Measurements from ENCODE around the gene KAT2A. TPM values are rescaled to one million over a fixed set of nuclear protein-coding genes. Genes with fewer than 3 reads are reported as not detected.

Gene KAT2A
- total and polyA plus RNA-seq, 9 of the 15 experiments (the other 6 are each of a cell fraction or from before 2014, with no cell fraction given) = 1.5 to 80.4 (median 31.9) TPM

DNA sequence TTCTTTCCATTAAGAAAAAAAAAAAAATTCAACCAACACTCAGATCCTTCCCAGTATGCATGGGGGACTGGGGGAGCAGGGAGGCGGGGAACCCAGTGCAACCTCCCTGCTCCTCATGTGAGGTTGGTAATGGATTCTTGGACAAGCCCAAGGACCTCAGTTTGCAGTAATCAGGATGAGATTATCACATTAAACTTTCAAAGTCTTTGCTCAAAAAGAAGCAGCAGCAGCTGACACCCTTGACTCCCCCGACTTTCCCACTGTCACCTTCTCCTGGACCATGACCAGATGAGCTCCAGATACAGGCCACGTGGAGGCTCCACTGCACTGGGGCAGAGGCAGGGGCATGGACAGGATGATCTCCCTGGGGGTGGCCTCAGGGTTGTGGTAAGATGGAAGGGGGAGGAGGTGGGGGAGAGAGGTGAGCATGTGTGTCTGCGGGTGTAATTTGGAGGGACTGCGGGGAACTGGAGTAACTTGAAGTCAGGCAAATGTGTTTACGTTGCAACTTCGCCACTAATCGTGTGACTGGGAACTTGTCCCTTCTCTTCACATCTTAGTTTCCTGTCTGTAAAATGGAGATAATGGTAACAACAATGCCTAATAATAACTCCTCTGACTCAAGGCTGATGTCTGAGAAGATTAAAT, 42.6 kb downstream of the KAT2A start (continued):
- TF ChIP-seq, protein P1, sequence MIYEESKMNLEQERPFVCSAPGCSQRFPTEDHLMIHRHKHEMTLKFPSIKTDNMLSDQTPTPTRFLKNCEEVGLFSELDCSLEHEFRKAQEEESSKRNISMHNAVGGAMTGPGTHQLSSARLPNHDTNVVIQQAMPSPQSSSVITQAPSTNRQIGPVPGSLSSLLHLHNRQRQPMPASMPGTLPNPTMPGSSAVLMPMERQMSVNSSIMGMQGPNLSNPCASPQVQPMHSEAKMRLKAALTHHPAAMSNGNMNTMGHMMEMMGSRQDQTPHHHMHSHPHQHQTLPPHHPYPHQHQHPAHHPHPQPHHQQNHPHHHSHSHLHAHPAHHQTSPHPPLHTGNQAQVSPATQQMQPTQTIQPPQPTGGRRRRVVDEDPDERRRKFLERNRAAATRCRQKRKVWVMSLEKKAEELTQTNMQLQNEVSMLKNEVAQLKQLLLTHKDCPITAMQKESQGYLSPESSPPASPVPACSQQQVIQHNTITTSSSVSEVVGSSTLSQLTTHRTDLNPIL (CRISPR knock-in tag; IDR thresholded peaks at IDR 0.05) = no peak
- TF ChIP-seq HEY1 (CRISPR knock-in tag; IDR thresholded peaks at IDR 0.05; ENCODE audit: borderline replicate concordance) (no peak), HNRNPK (IDR thresholded peaks at IDR 0.05; ENCODE audit: low read depth, low read length, poor library complexity, severe bottlenecking) (no peak), ZNF347 (CRISPR knock-in tag; IDR thresholded peaks at IDR 0.05; ENCODE audit: low read depth) (no peak), NR2C1 (IDR thresholded peaks at IDR 0.05) (0 out of 2 replicates have a peak, but pooled peaks have one; percentile 41), NR2C1 (tag; IDR thresholded peaks at IDR 0.05) (0 out of 2 replicates have a peak, but pooled peaks have one; percentile 49), ZNF175 (CRISPR knock-in tag; IDR thresholded peaks at IDR 0.05; ENCODE audit: low read depth) (no peak), KDM2B (CRISPR knock-in tag; IDR thresholded peaks at IDR 0.05) (no peak), SNRNP70 (optimal IDR thresholded peaks at IDR 0.05; ENCODE audit: low read depth, low read length) (no peak), MCM3 (IDR thresholded peaks at IDR 0.05) (no peak), NFXL1 (CRISPR knock-in tag; IDR thresholded peaks at IDR 0.05) (no peak), XRCC5 (IDR thresholded peaks at IDR 0.05; ENCODE audit: low read depth, low read length) (no peak)
- TF ChIP-seq, protein P2, sequence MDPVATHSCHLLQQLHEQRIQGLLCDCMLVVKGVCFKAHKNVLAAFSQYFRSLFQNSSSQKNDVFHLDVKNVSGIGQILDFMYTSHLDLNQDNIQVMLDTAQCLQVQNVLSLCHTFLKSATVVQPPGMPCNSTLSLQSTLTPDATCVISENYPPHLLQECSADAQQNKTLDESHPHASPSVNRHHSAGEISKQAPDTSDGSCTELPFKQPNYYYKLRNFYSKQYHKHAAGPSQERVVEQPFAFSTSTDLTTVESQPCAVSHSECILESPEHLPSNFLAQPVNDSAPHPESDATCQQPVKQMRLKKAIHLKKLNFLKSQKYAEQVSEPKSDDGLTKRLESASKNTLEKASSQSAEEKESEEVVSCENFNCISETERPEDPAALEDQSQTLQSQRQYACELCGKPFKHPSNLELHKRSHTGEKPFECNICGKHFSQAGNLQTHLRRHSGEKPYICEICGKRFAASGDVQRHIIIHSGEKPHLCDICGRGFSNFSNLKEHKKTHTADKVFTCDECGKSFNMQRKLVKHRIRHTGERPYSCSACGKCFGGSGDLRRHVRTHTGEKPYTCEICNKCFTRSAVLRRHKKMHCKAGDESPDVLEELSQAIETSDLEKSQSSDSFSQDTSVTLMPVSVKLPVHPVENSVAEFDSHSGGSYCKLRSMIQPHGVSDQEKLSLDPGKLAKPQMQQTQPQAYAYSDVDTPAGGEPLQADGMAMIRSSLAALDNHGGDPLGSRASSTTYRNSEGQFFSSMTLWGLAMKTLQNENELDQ (CRISPR knock-in tag; IDR thresholded peaks at IDR 0.05; ENCODE audit: borderline replicate concordance) = no peak
- TF ChIP-seq, protein P3, sequence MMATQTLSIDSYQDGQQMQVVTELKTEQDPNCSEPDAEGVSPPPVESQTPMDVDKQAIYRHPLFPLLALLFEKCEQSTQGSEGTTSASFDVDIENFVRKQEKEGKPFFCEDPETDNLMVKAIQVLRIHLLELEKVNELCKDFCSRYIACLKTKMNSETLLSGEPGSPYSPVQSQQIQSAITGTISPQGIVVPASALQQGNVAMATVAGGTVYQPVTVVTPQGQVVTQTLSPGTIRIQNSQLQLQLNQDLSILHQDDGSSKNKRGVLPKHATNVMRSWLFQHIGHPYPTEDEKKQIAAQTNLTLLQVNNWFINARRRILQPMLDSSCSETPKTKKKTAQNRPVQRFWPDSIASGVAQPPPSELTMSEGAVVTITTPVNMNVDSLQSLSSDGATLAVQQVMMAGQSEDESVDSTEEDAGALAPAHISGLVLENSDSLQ (IDR thresholded peaks at IDR 0.05) = no peak
- TF ChIP-seq, protein P4, sequence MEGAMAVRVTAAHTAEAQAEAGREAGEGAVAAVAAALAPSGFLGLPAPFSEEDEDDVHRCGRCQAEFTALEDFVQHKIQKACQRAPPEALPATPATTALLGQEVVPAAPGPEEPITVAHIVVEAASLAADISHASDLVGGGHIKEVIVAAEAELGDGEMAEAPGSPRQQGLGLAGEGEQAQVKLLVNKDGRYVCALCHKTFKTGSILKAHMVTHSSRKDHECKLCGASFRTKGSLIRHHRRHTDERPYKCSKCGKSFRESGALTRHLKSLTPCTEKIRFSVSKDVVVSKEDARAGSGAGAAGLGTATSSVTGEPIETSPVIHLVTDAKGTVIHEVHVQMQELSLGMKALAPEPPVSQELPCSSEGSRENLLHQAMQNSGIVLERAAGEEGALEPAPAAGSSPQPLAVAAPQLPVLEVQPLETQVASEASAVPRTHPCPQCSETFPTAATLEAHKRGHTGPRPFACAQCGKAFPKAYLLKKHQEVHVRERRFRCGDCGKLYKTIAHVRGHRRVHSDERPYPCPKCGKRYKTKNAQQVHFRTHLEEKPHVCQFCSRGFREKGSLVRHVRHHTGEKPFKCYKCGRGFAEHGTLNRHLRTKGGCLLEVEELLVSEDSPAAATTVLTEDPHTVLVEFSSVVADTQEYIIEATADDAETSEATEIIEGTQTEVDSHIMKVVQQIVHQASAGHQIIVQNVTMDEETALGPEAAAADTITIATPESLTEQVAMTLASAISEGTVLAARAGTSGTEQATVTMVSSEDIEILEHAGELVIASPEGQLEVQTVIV (CRISPR knock-in tag; IDR thresholded peaks at IDR 0.05; ENCODE audit: borderline replicate concordance) = no peak
- TF ChIP-seq, protein P5, sequence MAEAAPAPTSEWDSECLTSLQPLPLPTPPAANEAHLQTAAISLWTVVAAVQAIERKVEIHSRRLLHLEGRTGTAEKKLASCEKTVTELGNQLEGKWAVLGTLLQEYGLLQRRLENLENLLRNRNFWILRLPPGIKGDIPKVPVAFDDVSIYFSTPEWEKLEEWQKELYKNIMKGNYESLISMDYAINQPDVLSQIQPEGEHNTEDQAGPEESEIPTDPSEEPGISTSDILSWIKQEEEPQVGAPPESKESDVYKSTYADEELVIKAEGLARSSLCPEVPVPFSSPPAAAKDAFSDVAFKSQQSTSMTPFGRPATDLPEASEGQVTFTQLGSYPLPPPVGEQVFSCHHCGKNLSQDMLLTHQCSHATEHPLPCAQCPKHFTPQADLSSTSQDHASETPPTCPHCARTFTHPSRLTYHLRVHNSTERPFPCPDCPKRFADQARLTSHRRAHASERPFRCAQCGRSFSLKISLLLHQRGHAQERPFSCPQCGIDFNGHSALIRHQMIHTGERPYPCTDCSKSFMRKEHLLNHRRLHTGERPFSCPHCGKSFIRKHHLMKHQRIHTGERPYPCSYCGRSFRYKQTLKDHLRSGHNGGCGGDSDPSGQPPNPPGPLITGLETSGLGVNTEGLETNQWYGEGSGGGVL (CRISPR knock-in tag; IDR thresholded peaks at IDR 0.05) = no peak
- TF ChIP-seq, protein P6, sequence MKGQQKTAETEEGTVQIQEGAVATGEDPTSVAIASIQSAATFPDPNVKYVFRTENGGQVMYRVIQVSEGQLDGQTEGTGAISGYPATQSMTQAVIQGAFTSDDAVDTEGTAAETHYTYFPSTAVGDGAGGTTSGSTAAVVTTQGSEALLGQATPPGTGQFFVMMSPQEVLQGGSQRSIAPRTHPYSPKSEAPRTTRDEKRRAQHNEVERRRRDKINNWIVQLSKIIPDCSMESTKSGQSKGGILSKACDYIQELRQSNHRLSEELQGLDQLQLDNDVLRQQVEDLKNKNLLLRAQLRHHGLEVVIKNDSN (CRISPR knock-in tag; IDR thresholded peaks at IDR 0.05) = peak; percentile 45
